Measurements from ENCODE around the gene SIGLEC7. TPM values are rescaled to one million over a fixed set of nuclear protein-coding genes. Genes with fewer than 3 reads are reported as not detected.

Gene SIGLEC7
- total RNA-seq, 1 experiment from 2014 or later = not detected

DNA sequence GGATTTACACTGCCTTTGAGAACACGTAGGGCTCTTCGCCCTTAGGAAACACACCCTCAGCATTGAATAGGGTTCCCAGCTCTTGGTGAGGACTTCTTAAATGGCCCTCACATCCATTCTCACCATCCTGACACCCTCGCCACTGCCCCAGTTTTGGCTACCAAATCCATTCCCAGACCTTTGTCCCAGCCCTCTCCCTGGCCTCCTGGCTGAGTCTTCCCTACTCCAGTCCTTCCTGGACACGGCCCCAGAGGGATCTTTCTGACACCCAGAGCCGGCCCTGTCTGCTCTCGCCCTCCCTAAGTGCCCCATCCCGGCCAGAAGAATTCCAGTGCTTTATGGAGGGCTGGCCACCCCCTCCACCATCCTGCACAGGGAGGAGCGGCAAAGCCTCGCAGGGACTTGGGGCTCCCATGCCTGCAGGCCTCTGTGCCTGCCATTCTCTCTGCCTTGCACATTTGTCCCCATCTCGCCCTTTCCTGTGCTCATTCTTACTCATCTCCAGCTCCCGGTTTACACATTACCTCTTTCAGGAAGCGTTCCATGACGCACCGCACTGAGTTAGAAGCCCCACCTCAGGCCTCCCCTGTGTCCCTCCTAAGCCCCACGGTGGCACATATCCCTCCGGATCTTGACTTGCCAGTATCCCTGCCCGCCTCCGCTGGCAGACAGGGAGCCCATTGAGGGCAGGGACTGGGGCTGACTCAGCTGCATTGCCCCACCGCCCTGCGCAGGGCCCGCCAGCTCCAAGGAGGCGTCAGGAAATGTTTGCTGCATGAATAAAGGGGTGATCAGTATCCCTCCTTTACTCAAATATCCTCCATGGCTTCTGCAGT is 48.4 kb upstream of the SIGLEC7 start:
- peaks cover 4% of the 10 kb centered on the region for H3F3A ChIP-seq (ENCODE audit: low read length, unreplicated experiment)
- intact Hi-C loops (cut with micrococcal nuclease) = loop anchor here (1.0 kb wide), 2 partner anchors 22 to 72 kb away; no protein-coding TSS in a partner anchor
- ChIA-PET POLR2A (ENCODE audit: unreplicated experiment) (no interaction called here), CTCF (interaction anchor here (0.6 to 6.0 kb wide), 4 partner anchors 23 to 343 kb away, joined by 3 to 79 read pairs (median 12); partner anchors contain the start of gene KLK10)
- BruUV-seq (replicated peaks) = no TSS peak
- TF ChIP-seq EZH2 (IDR thresholded peaks at IDR 0.05; ENCODE audit: low read length, unreplicated experiment) (no peak), EZH2phosphoT487 (IDR thresholded peaks at IDR 0.05; ENCODE audit: borderline replicate concordance, low read length) (no peak), CTCF (conservative IDR thresholded peaks at IDR 0.05; ENCODE audit: low read depth, low read length) (no peak)
- peak overlapping the region; percentile 35 for H3K4me2 ChIP-seq (ENCODE audit: low read length)
- DNase-seq = peak; percentile 91
- H3K4me3 ChIP-seq (ENCODE audit: low read length) = no peak overlapping the region
- peak overlapping the region; percentile 49; the same call in 1 of the 2 replicates for H2AFZ ChIP-seq (ENCODE audit: low read length)
- no peaks in the 10 kb centered on the region for H3K9me3 ChIP-seq (ENCODE audit: low read length)
- no peaks in the 10 kb centered on the region for H4K20me1 ChIP-seq (ENCODE audit: low read length)
- H3K4me1 ChIP-seq (ENCODE audit: insufficient read depth, low read length) = peaks cover 40% of the 10 kb centered on the region
- no peaks in the 10 kb centered on the region for H3K27me3 ChIP-seq (ENCODE audit: low read length)
- peaks cover 3% of the 10 kb centered on the region; the same call in 1 of the 2 replicates for H3K36me3 ChIP-seq (ENCODE audit: low read depth, low read length)
- peak overlapping the region; percentile 54 for H3K9ac ChIP-seq (ENCODE audit: low read length)
- peak overlapping the region; percentile 87 for H3K27ac ChIP-seq (ENCODE audit: low read length)
- H3K9me2 ChIP-seq (replicated peaks; ENCODE audit: low read length) = no peaks in the 10 kb centered on the region
- peak; percentile 75 for ATAC-seq
- H3K79me2 ChIP-seq (ENCODE audit: low read length) = no peaks in the 10 kb centered on the region

DNA sequence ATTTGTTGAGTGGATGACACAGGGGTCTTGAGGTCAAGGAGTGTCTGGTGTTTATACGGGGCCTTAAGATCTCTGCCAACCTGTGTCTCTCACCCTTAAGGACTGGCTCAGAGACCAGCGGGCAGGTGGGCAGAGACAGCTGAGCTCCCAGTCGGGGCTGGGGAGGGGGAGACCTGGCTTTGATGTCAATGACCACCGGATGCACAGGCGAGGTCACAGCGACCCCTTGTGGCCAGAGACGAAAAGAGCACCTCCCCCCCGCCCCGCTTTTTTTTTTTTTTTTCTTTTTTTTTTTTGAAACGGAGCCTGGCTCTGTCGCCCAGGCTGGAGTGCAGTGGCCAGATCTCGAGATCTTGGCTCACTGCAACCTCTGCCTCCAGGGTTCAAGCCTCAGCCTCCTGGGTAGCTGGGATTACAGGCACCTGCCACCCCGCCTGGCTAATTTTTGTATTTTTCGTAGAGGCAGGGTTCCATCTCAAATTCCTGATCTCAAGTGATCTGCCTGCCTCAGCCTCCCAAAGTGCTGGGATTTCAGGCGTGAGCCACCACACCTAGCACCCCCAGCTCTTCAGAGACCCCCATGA is 47.3 kb upstream of the SIGLEC7 start:
- intact Hi-C loops (cut with micrococcal nuclease) = loop anchor here (1.0 kb wide), 1 partner anchor 73 kb away; no protein-coding TSS in a partner anchor
- no peaks in the 10 kb centered on the region for H3K9me3 ChIP-seq (ENCODE audit: low read length)
- no peak overlapping the region for H3K4me2 ChIP-seq (ENCODE audit: low read length)
- H3K4me3 ChIP-seq (ENCODE audit: low read length) = no peak overlapping the region
- no peaks in the 10 kb centered on the region for H4K20me1 ChIP-seq (ENCODE audit: low read length)
- ChIA-PET CTCF (interaction anchor here (0.7 to 6.0 kb wide), 3 partner anchors 74 to 344 kb away, joined by 4 to 79 read pairs (median 22); partner anchors contain the start of gene KLK10), POLR2A (ENCODE audit: unreplicated experiment) (no interaction called here)
- H3K36me3 ChIP-seq (ENCODE audit: low read depth, low read length) = peaks cover 3% of the 10 kb centered on the region; the same call in 1 of the 2 replicates
- ATAC-seq = no peak
- H3K27ac ChIP-seq (ENCODE audit: low read length) = peak overlapping the region; percentile 87
- H3K9ac ChIP-seq (ENCODE audit: low read length) = peak overlapping the region; percentile 48
- TF ChIP-seq CTCF (conservative IDR thresholded peaks at IDR 0.05; ENCODE audit: low read depth, low read length) = peak; percentile 85
- no peak for TF ChIP-seq EZH2phosphoT487 (IDR thresholded peaks at IDR 0.05; ENCODE audit: borderline replicate concordance, low read length)
- TF ChIP-seq EZH2 (IDR thresholded peaks at IDR 0.05; ENCODE audit: low read length, unreplicated experiment) = no peak
- no peak overlapping the region for H2AFZ ChIP-seq (ENCODE audit: low read length)
- H3K9me2 ChIP-seq (replicated peaks; ENCODE audit: low read length) = no peaks in the 10 kb centered on the region
- peaks cover 40% of the 10 kb centered on the region for H3K4me1 ChIP-seq (ENCODE audit: insufficient read depth, low read length)
- BruUV-seq (replicated peaks) = no TSS peak
- H3K79me2 ChIP-seq (ENCODE audit: low read length) = peaks cover 4% of the 10 kb centered on the region; the same call in 1 of the 2 replicates
- no peaks in the 10 kb centered on the region for H3K27me3 ChIP-seq (ENCODE audit: low read length)
- peak; percentile 37 for DNase-seq
- peaks cover 4% of the 10 kb centered on the region for H3F3A ChIP-seq (ENCODE audit: low read length, unreplicated experiment)

Data from PC-3 (cell line).